Left colon (tissue), 2 donors: ENCODE measurements around the gene RNF26. TPM values are rescaled to one million over a fixed set of nuclear protein-coding genes. Genes with fewer than 3 reads are reported as not detected.

Source experiments
- ATAC-seq: fragments of 200-7000 bp; cut with Tn5 transposase; one replicate; pipeline ENCODE4 v1.9.1; 2020; ENCODE audit warnings: mild to moderate bottlenecking, moderate library complexity
- DNase-seq, 2 donors: peaks; one replicate each; pipeline ENCODE4 v3.0.0-alpha.2; 2020
- intact Hi-C, 2 donors: fragments of 100-400 bp; cut with DNase I in 1 of 2; cut with micrococcal nuclease in 1 of 2; formaldehyde crosslinking; loops; one replicate each; pipeline versions ENCODE4 v1.11.2 to v1.14.0; 2022; cut with DNase I, micrococcal nuclease
- total RNA-seq, 2 donors: library from RNA; stranded (reverse); fragmentation: NEBNext Ultra II Directional; extraction: Animal tissue kit (Norgen Biotek cat#: 25700); gene quantifications; one replicate each; pipeline ENCODE4 v1.2.1, GENCODE V29; 2021
- donor health status: DM: no; HTN: no; CAD: no.
- donor health status: DM: yes; HTN: yes; CAD: no.

RNF26 gene
- total RNA-seq, 2 donors from 2014 or later = 19.9 to 24.0 TPM

- DNase-seq (no peak), ATAC-seq (no peak)
- intact Hi-C loops = no loop called here
Observed at GRCh38 chr11:119330237-119330636, 4.1 kb upstream of the RNF26 start.

DNA sequence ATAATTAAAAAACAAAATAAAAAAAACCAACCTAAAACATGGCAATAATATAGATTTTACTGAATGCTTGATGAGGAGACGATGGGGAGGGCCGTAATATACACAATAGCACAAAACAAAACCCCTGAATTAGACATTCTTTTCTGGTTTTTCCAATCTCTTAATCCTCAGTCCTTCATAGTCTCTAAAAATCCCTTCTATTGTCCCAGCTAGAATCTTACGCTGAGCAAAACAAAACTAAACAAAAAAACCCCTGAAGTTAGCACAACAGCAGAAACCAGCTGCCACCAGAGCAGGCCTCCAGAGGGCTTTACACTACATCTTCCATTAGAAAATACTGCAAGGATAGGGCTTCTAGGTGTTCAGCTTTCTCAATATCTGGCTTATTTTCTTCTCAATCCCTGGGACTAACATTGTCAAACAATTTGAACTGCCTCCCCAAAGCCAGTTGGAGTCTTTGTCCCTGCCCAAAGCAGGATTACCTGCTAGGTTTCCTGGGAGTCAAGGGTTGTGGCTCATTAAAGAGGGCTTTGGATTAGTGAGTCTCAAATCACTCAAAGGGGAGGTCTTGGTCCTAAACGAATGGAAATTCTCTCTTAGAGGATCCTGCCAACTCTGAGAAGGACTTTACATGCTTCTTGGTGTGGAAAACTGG is 2.1 kb upstream of the RNF26 start:
- no peak for DNase-seq
- intact Hi-C loops = no loop called here
- ATAC-seq = no peak

- no peak for DNase-seq
- intact Hi-C loops = no loop called here
- ATAC-seq = no peak
Observed at GRCh38 chr11:119335091-119335654, 846 bp downstream of the RNF26 start.

GRCh38 chr11:119335655-119336543 is 1.6 kb downstream of the RNF26 start:
- DNase-seq = no peak
- ATAC-seq = no peak
- intact Hi-C loops = no loop called here

- intact Hi-C loops = no loop called here
- no peak for ATAC-seq
- DNase-seq = no peak
Observed at GRCh38 chr11:119336744-119337469, 2.6 kb downstream of the RNF26 start.

DNA sequence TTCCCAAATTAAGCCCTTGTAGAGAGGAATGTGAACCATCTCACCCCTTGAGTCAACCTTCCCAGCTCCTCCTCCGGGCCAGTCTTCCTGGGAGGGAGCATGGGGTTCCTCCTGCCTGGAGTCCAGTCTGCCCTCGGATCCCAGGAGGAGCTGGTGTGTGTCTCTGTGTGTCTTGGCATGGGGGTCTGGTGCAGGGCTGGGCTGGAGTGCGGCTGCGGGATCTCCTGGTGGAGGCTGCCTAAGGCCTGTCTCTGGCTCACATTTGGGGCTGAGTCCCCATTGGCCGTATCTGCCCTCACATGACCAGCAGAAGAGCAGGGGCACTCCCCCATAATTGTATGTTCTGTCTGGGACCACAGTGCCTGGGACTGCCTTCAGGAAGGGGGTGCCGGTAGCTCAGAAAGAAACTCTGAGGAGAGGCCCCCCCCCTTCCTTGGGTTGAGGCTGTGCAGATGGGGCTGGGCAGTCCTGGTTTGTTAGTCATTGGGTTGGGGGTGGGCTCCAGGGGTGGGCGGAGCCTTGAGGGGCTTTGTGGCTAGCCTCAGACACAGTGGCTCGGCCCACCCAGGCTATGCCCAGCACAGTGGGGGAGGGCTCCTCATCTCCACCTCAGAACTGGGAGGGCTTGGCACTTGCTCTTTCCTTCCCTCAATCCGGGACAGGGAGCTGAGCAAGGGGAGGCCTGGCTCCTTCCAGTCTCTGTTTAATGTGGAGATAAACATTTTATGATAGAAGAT is 3.4 kb downstream of the RNF26 start:
- DNase-seq (no peak), ATAC-seq (no peak)
- intact Hi-C loops = no loop called here

GRCh38 chr11:119338318-119338890 is 4.1 kb downstream of the RNF26 start:
- intact Hi-C loops = no loop called here
- peak; percentile 24 for ATAC-seq
- DNase-seq = peak; percentile 55 to 70

- ATAC-seq = no peak
- intact Hi-C loops = no loop called here
- DNase-seq = no peak
Observed at GRCh38 chr11:119338965-119339588, 4.8 kb downstream of the RNF26 start.

DNA sequence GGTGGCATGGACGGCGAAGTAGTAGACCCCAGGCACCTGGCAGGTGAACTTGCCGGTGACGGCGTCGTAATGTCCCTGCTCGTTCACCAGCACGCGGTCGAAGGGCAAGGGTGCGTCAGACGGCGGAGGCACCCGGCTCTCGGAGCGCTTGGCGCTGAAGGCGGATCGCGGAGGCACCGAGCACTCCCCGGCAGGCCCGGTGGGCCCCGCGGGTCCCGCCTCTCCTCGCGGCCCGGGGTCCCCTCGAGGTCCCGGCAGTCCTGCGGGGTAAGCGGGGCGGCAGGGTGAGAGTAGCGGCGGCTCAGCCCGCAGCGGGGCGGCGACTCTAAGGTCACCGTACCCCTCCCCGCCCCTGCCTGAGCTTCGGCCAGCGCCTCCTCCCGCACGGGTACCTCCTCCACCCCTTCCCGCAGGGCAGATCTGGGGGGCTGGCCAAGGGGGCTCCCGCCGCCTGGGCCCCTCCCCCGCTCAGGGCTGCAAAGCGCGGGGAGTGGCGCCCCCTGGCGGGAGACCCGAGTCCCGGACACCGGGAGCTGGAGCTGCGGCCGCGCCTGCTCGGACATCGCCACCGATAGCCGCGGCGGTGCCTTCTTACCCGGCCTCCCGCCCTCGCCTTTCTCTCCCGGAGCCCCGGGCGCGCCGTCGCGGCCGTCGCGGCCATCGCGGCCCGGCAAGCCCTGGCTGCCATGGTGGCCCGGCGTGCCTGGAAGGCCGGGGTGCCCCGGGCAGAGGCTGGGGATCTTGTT is 5.4 kb downstream of the RNF26 start:
- DNase-seq (peak; percentile 56 to 77), ATAC-seq (peak; percentile 64)
- intact Hi-C loops = no loop called here

GRCh38 chr11:119340335-119341221 is 6.3 kb downstream of the RNF26 start, which contains the start of gene C1QTNF5:
C1QTNF5 (minus strand) TSS chr11:119340883; CDS start chr11:119340397, 486 bp downstream.
- ATAC-seq = peak; percentile 56
- intact Hi-C loops = no loop called here
- DNase-seq = peak; percentile 64 to 80

GRCh38 chr11:119341222-119342022 is 7.1 kb downstream of the RNF26 start:
- ATAC-seq = no peak
- intact Hi-C loops = no loop called here
- no peak for DNase-seq

GRCh38 chr11:119342023-119342300 is 7.6 kb downstream of the RNF26 start:
- ATAC-seq (no peak), DNase-seq (no peak)
- intact Hi-C loops = no loop called here

DNA sequence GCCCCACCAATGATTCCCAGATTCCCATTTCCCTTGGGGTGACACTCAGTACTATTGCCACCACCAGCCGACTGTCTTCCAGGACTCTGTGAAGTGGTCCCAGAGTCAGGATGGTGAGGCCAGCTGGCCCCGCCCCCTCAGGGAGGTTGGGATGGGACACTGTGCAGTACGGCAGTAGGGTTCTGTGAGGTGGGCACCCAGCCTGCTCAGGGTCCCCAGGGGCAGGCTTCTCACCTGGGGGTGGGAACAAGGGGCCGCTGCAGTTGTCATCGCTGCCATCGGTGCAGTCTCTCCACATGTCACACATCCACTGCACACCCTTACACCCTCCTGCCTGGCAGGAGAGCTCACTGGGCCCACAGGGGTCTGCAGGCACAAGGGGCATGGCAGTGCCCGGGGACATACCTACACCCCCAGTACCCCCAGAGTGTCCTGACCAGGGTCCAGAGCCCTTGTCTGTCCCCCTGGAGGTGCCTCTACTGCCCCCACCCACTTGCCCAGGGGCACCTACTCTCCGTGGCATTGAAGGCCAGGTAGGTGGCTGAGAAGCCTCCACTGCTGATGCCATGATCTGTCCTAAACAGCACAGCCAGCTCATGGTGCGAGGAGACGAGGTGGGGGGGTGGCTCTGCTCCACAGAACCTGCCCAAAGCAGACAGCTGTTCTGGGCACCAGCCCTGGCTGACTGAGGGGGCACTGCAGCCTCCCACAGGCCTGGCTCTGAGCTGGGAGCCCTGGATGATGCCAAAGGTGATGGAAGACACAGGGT is 8.2 kb downstream of the RNF26 start:
- DNase-seq (no peak), ATAC-seq (no peak)
- intact Hi-C loops = no loop called here

DNA sequence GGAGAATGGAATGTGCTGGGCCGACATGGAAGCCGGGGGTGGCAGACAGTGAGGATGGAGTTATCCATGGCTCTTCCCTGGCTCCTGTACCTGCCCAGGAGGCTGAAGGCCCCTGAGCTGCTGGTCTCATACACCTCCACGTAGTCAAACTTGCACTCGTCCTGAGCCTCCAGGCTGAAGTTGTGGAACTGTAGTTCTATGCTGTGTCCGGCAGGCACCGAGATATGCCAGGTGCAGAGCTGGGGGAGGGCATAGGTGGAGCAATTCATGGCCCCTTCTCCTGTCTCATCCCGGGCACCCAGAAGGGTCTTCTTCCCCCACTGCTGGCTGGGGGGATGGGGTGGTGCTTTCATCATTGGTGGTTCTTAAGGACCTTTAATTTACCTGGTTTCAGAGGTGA is 9.4 kb downstream of the RNF26 start:
- DNase-seq = no peak
- intact Hi-C loops = no loop called here
- ATAC-seq = no peak
